Liver (tissue), 3 donors: ENCODE data around the gene BCAR3.

ENCODE experiments used
- EGR1 ChIP-seq, 2 donors: IDR thresholded peaks; 2 replicates each; pipeline ENCODE4 v1.6.1; 2016 to 2018; ENCODE audit warnings: antibody characterized with exemption in 2 of 2, low read depth in 2 of 2
- FOXA1 ChIP-seq: IDR thresholded peaks from 2 replicates; pipeline ENCODE4 v1.6.1; 2016; ENCODE audit warnings: antibody characterized with exemption
- FOXA2 ChIP-seq: IDR thresholded peaks from 2 replicates; pipeline ENCODE4 v1.6.1; 2016; ENCODE audit warnings: antibody characterized with exemption
- HNF4A ChIP-seq, 2 donors: conservative IDR thresholded peaks; 2 replicates each; pipeline ENCODE4 v1.6.1; 2016; ENCODE audit warnings: antibody characterized with exemption in 2 of 2, mild to moderate bottlenecking in 2 of 2
- NR2F2 ChIP-seq: IDR thresholded peaks from 2 replicates; pipeline ENCODE4 v1.6.1; 2016; ENCODE audit warnings: antibody characterized with exemption
- RAD21 ChIP-seq, 2 donors: IDR thresholded peaks; 2 replicates each; pipeline ENCODE4 v1.6.1; 2016; ENCODE audit warnings: antibody characterized with exemption in 2 of 2, mild to moderate bottlenecking in 2 of 2
- SP1 ChIP-seq: IDR thresholded peaks from 2 replicates; pipeline ENCODE4 v1.6.1; 2018; ENCODE audit warnings: antibody characterized with exemption, mild to moderate bottlenecking
- TAF1 ChIP-seq: conservative IDR thresholded peaks from 2 replicates; pipeline ENCODE4 v1.6.1; 2016; ENCODE audit warnings: antibody characterized with exemption, mild to moderate bottlenecking
- YY1 ChIP-seq: IDR thresholded peaks from 2 replicates; pipeline ENCODE4 v1.6.1; 2016; ENCODE audit warnings: antibody characterized with exemption, mild to moderate bottlenecking
- TF ChIP-seq, protein P1 (sequence below): fragments of 150-350 bp; IDR thresholded peaks from 2 replicates; pipeline ENCODE4 v1.5.1; 2017; ENCODE audit warnings: improper control_type of control experiment, low read depth, low read length; ENCODE audit not compliant: missing input control
- TF ChIP-seq, protein P2 (sequence below): IDR thresholded peaks from 2 replicates; pipeline ENCODE4 v1.6.1; 2016; ENCODE audit warnings: antibody characterized with exemption
- TF ChIP-seq, protein P3 (sequence below): IDR thresholded peaks from 2 replicates; pipeline ENCODE4 v1.6.1; 2016; ENCODE audit warnings: antibody characterized with exemption
- TF ChIP-seq, protein P4 (sequence below): IDR thresholded peaks from 2 replicates; pipeline ENCODE4 v1.6.1; 2016; ENCODE audit warnings: antibody characterized with exemption, mild to moderate bottlenecking
- TF ChIP-seq, protein P5 (sequence below): IDR thresholded peaks from 2 replicates; pipeline ENCODE4 v1.6.1; 2016; ENCODE audit warnings: antibody characterized with exemption
- donor health status: healthy.
- donor health status: healthy.

DNA sequence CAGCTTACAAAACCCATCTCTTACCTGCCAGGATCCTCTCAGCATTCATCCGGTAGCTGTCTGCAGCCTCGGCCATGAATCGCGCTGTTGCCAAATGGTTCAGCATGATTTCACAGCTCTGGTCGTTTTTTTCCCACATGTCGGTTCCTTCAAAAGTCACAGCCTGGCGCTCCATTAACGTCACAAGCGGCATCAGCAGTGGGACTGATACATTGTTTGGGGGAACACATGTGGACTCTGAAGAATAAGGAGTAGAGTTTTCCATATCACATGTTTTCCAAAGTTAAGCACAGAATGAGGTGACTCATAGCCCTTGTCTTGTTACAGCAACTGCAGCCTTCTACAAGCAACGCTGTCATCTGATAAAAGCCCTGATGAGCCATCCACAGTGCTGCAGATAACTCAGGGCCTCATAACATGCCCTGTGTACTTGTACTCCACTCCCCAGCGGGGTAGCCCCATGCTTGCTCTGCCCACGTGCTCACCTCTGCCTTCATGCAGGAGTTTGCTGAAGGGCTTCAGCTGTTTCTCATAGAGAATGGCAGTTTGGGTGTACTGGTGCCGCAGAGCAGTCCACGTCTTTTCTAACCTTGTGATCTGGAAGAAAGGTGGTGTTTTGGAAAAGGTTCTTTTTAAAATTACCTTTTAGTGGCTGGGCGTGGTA, 114.2 kb downstream of the BCAR3 start:
- no peak for TF ChIP-seq YY1
- TF ChIP-seq, protein P1, sequence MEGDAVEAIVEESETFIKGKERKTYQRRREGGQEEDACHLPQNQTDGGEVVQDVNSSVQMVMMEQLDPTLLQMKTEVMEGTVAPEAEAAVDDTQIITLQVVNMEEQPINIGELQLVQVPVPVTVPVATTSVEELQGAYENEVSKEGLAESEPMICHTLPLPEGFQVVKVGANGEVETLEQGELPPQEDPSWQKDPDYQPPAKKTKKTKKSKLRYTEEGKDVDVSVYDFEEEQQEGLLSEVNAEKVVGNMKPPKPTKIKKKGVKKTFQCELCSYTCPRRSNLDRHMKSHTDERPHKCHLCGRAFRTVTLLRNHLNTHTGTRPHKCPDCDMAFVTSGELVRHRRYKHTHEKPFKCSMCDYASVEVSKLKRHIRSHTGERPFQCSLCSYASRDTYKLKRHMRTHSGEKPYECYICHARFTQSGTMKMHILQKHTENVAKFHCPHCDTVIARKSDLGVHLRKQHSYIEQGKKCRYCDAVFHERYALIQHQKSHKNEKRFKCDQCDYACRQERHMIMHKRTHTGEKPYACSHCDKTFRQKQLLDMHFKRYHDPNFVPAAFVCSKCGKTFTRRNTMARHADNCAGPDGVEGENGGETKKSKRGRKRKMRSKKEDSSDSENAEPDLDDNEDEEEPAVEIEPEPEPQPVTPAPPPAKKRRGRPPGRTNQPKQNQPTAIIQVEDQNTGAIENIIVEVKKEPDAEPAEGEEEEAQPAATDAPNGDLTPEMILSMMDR: no peak
- no peak for TF ChIP-seq EGR1 (IDR thresholded peaks at IDR 0.05; ENCODE audit: low read depth in 2 of 2)
- TF ChIP-seq, protein P2, sequence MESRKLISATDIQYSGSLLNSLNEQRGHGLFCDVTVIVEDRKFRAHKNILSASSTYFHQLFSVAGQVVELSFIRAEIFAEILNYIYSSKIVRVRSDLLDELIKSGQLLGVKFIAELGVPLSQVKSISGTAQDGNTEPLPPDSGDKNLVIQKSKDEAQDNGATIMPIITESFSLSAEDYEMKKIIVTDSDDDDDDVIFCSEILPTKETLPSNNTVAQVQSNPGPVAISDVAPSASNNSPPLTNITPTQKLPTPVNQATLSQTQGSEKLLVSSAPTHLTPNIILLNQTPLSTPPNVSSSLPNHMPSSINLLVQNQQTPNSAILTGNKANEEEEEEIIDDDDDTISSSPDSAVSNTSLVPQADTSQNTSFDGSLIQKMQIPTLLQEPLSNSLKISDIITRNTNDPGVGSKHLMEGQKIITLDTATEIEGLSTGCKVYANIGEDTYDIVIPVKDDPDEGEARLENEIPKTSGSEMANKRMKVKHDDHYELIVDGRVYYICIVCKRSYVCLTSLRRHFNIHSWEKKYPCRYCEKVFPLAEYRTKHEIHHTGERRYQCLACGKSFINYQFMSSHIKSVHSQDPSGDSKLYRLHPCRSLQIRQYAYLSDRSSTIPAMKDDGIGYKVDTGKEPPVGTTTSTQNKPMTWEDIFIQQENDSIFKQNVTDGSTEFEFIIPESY: no peak
- TF ChIP-seq SP1: no peak
- TF ChIP-seq, protein P3, sequence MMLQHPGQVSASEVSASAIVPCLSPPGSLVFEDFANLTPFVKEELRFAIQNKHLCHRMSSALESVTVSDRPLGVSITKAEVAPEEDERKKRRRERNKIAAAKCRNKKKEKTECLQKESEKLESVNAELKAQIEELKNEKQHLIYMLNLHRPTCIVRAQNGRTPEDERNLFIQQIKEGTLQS: no peak
- TF ChIP-seq, protein P4, sequence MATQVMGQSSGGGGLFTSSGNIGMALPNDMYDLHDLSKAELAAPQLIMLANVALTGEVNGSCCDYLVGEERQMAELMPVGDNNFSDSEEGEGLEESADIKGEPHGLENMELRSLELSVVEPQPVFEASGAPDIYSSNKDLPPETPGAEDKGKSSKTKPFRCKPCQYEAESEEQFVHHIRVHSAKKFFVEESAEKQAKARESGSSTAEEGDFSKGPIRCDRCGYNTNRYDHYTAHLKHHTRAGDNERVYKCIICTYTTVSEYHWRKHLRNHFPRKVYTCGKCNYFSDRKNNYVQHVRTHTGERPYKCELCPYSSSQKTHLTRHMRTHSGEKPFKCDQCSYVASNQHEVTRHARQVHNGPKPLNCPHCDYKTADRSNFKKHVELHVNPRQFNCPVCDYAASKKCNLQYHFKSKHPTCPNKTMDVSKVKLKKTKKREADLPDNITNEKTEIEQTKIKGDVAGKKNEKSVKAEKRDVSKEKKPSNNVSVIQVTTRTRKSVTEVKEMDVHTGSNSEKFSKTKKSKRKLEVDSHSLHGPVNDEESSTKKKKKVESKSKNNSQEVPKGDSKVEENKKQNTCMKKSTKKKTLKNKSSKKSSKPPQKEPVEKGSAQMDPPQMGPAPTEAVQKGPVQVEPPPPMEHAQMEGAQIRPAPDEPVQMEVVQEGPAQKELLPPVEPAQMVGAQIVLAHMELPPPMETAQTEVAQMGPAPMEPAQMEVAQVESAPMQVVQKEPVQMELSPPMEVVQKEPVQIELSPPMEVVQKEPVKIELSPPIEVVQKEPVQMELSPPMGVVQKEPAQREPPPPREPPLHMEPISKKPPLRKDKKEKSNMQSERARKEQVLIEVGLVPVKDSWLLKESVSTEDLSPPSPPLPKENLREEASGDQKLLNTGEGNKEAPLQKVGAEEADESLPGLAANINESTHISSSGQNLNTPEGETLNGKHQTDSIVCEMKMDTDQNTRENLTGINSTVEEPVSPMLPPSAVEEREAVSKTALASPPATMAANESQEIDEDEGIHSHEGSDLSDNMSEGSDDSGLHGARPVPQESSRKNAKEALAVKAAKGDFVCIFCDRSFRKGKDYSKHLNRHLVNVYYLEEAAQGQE: no peak
- TF ChIP-seq, protein P5, sequence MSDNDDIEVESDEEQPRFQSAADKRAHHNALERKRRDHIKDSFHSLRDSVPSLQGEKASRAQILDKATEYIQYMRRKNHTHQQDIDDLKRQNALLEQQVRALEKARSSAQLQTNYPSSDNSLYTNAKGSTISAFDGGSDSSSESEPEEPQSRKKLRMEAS: no peak
- TF ChIP-seq TAF1: no peak
- TF ChIP-seq RAD21 (IDR thresholded peaks at IDR 0.05): no peak
- no peak for TF ChIP-seq NR2F2
- no peak for TF ChIP-seq FOXA1
- no peak for TF ChIP-seq HNF4A (conservative IDR thresholded peaks at IDR 0.05)
- TF ChIP-seq FOXA2: no peak
